HEK293 (cell line): ENCODE results near the gene CRTC3.

ENCODE experiments used
- CTCF ChIA-PET: fragments of 350-600 bp; formaldehyde crosslinking; extraction: SDS; loops from one replicate; lab custom pipeline; 2021; ENCODE audit warnings: antibody characterized with exemption; lab: Yijun Ruan, JAX
- POLR2A ChIA-PET: fragments of 300-600 bp; formaldehyde crosslinking; extraction: SDS; loops from one replicate; lab custom pipeline; 2020; ENCODE audit warnings: antibody characterized with exemption, inconsistent platforms; lab: Yijun Ruan, JAX
- H3K27ac ChIP-seq: fragments of 200-500 bp; sonication (Bioruptor generic); 2 replicates; pipeline ENCODE4 v1.5.1; 2014; ENCODE audit warnings: low read depth, low read length, control low read depth, inconsistent platforms; ENCODE audit errors: extremely low read depth
- H3K36me3 ChIP-seq, 2 experiments: fragments of 200-500 bp in 1 of 2; sonication (Bioruptor generic) in 1 of 2; 1 replicate in 1 of 2; 2 replicates in 1 of 2; pipeline ENCODE4 v1.5.1; 2014 to 2017; ENCODE audit warnings: inconsistent platforms in 2 of 2, low read length in 2 of 2; ENCODE audit not compliant: control insufficient read depth in 2 of 2, insufficient read depth in 1 of 2
- H3K4me1 ChIP-seq: fragments of 200-500 bp; sonication (Bioruptor generic); 2 replicates; pipeline ENCODE4 v1.5.1; 2014; ENCODE audit warnings: mild to moderate bottlenecking, low read length, inconsistent platforms; ENCODE audit not compliant: control insufficient read depth, insufficient read depth
- H3K4me3 ChIP-seq: 2 replicates; pipeline ENCODE4 v1.5.1; 2011; ENCODE audit warnings: low read depth, mild to moderate bottlenecking, control low read depth, low read length, moderate library complexity
- H3K9me3 ChIP-seq: fragments of 200-500 bp; sonication (Bioruptor generic); 2 replicates; pipeline ENCODE4 v1.5.1; 2014; ENCODE audit warnings: low read depth, low read length, inconsistent platforms; ENCODE audit not compliant: control insufficient read depth, insufficient read depth
- PRDM1 ChIP-seq: fragments of 450-650 bp; formaldehyde crosslinking; IDR thresholded peaks from 2 replicates; pipeline ENCODE4; 2016; ENCODE audit warnings: missing biosample characterization, missing genetic modification characterization
- ZNF335 ChIP-seq: fragments of 450-650 bp; formaldehyde crosslinking; conservative IDR thresholded peaks from 2 replicates; pipeline ENCODE4 v1.5.1; 2016; ENCODE audit warnings: missing biosample characterization, missing genetic modification characterization
- ZNF548 ChIP-seq: fragments of 450-650 bp; formaldehyde crosslinking; IDR thresholded peaks from 2 replicates; pipeline ENCODE4 v1.5.1; 2016; ENCODE audit warnings: missing biosample characterization, missing genetic modification characterization
- ZNF561 ChIP-seq: fragments of 450-650 bp; IDR thresholded peaks from 2 replicates; pipeline ENCODE4 v1.5.1; 2018; ENCODE audit warnings: missing biosample characterization, missing genetic modification characterization, borderline replicate concordance
- ZNF837 ChIP-seq: fragments of 450-650 bp; formaldehyde crosslinking; IDR thresholded peaks from 2 replicates; pipeline ENCODE4 v1.5.1; 2016; ENCODE audit warnings: missing biosample characterization, missing genetic modification characterization
- TF ChIP-seq, protein P1 (sequence below): fragments of 450-650 bp; formaldehyde crosslinking; IDR thresholded peaks from 2 replicates; pipeline ENCODE4 v1.5.1; 2016; ENCODE audit warnings: missing biosample characterization, missing genetic modification characterization
- TF ChIP-seq, protein P2 (sequence below): sonication (generic); formaldehyde crosslinking; IDR thresholded peaks from 2 replicates; pipeline ENCODE4 v1.8.1; 2022; ENCODE audit warnings: mild to moderate bottlenecking, moderate library complexity, missing genetic modification reagents
- TF ChIP-seq, protein P3 (sequence below): fragments of 450-650 bp; formaldehyde crosslinking; IDR thresholded peaks from 2 replicates; pipeline ENCODE4 v1.5.1; 2016; ENCODE audit warnings: missing biosample characterization, missing genetic modification characterization, low read depth
- TF ChIP-seq, protein P4 (sequence below): fragments of 450-650 bp; formaldehyde crosslinking; IDR thresholded peaks from 2 replicates; pipeline ENCODE4 v1.5.1; 2016; ENCODE audit warnings: missing biosample characterization, missing genetic modification characterization
- TF ChIP-seq, protein P5 (sequence below): fragments of 450-650 bp; formaldehyde crosslinking; conservative IDR thresholded peaks from 2 replicates; pipeline ENCODE4 v1.5.1; 2016; ENCODE audit warnings: low read depth, missing biosample characterization, missing genetic modification characterization

The CRTC3 gene

DNA sequence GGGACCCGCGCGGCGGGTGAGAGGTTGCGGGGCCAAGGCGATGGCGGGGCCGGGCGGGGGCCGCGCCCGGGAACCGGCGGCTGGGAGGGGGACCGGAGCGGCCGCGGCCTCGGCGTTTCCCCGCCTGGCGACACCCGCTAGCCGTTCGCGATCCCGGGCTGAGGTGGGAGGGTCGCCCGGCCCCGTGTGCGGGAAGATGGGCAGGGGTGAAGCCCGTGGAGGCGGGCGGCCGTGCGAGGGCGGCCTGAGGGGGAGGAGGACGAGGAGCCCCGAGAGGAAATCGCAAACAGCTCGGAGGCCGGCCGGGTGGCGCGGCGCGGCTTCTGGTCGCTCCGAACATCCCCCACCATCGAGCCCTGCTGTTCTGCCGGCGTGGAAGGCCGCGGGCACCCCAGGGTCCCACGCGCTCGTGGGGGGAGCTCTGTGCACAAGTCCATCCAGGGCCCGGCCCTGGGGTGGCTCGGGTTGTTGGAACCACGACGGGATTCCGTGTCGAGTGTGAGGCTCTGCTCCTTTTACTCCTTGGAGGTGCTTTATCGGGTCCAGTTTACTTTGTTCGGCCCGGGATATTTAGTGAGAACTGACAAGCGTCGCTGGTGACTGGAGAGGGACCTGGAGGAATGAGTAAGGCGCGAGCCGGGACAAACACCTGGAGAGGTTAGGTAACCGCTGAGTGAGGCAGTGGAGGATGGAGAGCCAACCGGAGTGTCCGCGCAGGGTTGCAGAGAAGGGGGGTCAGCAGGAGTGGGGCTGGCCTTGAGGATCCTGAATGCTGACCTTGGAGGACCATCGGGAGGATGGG is 728 bp downstream of the CRTC3 start (continued):
- peak; percentile 76 for TF ChIP-seq ZNF335 (tag by site-specific recombination)
- TF ChIP-seq, protein P1, sequence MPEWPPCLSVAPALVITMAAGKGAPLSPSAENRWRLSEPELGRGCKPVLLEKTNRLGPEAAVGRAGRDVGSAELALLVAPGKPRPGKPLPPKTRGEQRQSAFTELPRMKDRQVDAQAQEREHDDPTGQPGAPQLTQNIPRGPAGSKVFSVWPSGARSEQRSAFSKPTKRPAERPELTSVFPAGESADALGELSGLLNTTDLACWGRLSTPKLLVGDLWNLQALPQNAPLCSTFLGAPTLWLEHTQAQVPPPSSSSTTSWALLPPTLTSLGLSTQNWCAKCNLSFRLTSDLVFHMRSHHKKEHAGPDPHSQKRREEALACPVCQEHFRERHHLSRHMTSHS: no peak
- TF ChIP-seq, protein P2, sequence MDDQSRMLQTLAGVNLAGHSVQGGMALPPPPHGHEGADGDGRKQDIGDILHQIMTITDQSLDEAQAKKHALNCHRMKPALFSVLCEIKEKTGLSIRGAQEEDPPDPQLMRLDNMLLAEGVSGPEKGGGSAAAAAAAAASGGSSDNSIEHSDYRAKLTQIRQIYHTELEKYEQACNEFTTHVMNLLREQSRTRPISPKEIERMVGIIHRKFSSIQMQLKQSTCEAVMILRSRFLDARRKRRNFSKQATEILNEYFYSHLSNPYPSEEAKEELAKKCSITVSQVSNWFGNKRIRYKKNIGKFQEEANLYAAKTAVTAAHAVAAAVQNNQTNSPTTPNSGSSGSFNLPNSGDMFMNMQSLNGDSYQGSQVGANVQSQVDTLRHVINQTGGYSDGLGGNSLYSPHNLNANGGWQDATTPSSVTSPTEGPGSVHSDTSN (CRISPR knock-in tag): peak; percentile 63; the same call in 1 of the 2 replicates
- no peak for TF ChIP-seq ZNF837 (tag by site-specific recombination)
- no peak for TF ChIP-seq ZNF561 (tag by site-specific recombination)
- TF ChIP-seq ZNF548 (tag by site-specific recombination): no peak

DNA sequence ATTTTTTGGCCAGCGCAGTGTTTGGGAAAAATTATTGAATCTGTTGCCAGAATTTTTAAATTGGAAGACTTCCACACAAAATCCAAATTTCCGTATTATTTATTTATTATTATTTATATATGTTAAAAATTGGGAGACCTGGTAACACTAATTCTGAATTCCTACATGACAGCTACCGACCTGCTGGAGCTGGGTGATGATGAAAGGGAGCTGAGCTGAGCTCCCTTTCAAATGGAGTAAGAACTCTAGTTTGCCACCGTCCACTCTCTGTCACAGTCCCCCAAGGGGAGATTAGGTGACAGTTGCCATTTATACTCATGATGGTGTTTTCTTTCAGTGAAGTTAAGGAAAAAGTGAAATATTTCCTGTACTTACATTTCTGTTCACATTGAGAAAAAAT is 1.4 kb downstream of the CRTC3 start:
- POLR2A ChIA-PET: interaction anchor here (0.5 to 2.5 kb wide), 8 partner anchors 10 to 621 kb away, joined by 3 to 9 read pairs (median 4); partner anchors contain the start of genes HDDC3, IQGAP1 and UNC45A
- no peaks in the 10 kb centered on the region for H3K9me3 ChIP-seq
- H3K36me3 ChIP-seq: no peaks in the 10 kb centered on the region
- TF ChIP-seq, protein P3, sequence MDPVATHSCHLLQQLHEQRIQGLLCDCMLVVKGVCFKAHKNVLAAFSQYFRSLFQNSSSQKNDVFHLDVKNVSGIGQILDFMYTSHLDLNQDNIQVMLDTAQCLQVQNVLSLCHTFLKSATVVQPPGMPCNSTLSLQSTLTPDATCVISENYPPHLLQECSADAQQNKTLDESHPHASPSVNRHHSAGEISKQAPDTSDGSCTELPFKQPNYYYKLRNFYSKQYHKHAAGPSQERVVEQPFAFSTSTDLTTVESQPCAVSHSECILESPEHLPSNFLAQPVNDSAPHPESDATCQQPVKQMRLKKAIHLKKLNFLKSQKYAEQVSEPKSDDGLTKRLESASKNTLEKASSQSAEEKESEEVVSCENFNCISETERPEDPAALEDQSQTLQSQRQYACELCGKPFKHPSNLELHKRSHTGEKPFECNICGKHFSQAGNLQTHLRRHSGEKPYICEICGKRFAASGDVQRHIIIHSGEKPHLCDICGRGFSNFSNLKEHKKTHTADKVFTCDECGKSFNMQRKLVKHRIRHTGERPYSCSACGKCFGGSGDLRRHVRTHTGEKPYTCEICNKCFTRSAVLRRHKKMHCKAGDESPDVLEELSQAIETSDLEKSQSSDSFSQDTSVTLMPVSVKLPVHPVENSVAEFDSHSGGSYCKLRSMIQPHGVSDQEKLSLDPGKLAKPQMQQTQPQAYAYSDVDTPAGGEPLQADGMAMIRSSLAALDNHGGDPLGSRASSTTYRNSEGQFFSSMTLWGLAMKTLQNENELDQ (tag by site-specific recombination): no peak
- TF ChIP-seq, protein P4, sequence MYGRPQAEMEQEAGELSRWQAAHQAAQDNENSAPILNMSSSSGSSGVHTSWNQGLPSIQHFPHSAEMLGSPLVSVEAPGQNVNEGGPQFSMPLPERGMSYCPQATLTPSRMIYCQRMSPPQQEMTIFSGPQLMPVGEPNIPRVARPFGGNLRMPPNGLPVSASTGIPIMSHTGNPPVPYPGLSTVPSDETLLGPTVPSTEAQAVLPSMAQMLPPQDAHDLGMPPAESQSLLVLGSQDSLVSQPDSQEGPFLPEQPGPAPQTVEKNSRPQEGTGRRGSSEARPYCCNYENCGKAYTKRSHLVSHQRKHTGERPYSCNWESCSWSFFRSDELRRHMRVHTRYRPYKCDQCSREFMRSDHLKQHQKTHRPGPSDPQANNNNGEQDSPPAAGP (tag by site-specific recombination): no peak
- TF ChIP-seq, protein P5, sequence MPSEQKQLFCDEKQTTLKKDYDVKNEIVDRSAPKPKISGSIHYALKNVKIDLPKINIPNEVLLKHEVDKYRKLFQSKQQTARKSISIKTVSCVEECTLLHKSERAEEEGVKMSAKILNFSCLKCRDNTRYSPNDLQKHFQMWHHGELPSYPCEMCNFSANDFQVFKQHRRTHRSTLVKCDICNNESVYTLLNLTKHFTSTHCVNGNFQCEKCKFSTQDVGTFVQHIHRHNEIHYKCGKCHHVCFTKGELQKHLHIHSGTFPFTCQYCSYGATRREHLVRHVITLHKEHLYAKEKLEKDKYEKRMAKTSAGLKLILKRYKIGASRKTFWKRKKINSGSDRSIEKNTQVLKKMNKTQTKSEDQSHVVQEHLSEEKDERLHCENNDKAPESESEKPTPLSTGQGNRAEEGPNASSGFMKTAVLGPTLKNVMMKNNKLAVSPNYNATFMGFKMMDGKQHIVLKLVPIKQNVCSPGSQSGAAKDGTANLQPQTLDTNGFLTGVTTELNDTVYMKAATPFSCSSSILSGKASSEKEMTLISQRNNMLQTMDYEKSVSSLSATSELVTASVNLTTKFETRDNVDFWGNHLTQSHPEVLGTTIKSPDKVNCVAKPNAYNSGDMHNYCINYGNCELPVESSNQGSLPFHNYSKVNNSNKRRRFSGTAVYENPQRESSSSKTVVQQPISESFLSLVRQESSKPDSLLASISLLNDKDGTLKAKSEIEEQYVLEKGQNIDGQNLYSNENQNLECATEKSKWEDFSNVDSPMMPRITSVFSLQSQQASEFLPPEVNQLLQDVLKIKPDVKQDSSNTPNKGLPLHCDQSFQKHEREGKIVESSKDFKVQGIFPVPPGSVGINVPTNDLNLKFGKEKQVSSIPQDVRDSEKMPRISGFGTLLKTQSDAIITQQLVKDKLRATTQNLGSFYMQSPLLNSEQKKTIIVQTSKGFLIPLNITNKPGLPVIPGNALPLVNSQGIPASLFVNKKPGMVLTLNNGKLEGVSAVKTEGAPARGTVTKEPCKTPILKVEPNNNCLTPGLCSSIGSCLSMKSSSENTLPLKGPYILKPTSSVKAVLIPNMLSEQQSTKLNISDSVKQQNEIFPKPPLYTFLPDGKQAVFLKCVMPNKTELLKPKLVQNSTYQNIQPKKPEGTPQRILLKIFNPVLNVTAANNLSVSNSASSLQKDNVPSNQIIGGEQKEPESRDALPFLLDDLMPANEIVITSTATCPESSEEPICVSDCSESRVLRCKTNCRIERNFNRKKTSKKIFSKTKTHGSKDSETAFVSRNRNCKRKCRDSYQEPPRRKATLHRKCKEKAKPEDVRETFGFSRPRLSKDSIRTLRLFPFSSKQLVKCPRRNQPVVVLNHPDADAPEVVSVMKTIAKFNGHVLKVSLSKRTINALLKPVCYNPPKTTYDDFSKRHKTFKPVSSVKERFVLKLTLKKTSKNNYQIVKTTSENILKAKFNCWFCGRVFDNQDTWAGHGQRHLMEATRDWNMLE: no peak
- TF ChIP-seq PRDM1 (tag by site-specific recombination): peak; percentile 60
- H3K4me1 ChIP-seq: peaks cover 18% of the 10 kb centered on the region
- H3K27ac ChIP-seq: no peak overlapping the region
- peak overlapping the region; percentile 81 for H3K4me3 ChIP-seq
- CTCF ChIA-PET: interaction anchor here (0.9 to 1.9 kb wide), 4 partner anchors 15 to 402 kb away, joined by 3 to 10 read pairs (median 6); partner anchors contain the start of gene HDDC3
